Germinal center (tissue), 1 donor: ENCODE data around the gene OR4C45.
"Not testable (repeated sequence)": the region's sequence is repeated elsewhere in the genome, so short reads cannot be mapped to it uniquely, and the experiment has no call there.

Source experiments
- DNase-seq: peaks from one replicate; pipeline ENCODE4 v3.0.0; 2012; ENCODE audit warnings: mixed read lengths, low spot score

The OR4C45 gene

GRCh38 chr11:50032574-50032973 is at the start of gene OR4C45:
OR4C45 (plus strand) TSS chr11:50032874.
- DNase-seq, result no peak

GRCh38 chr11:49995565-49995964 is 37.1 kb upstream of the OR4C45 start:
- DNase-seq, result no peak

DNA sequence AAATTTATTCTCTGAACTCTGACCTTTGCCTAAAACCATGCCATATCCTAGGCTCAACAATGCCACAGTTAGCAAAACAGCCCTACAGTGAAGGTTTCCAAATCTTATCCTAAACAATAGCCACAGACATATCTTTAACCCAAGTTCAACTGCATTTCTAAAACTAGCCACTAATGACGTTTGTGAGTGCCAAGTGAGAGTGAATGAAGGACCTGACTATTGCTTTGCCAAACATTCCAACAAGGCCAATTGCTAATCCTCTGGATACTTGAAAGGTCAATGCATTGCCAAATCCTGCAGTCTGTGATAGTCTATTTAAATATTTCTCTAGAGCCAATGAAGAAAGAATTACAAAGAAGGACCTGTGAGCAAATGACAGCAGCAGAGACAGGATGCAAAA is 2.5 kb upstream of the OR4C45 start:
- no peak for DNase-seq

GRCh38 chr11:50036239-50036638 is 3.6 kb downstream of the OR4C45 start:
- DNase-seq, result not testable (repeated sequence)

DNA sequence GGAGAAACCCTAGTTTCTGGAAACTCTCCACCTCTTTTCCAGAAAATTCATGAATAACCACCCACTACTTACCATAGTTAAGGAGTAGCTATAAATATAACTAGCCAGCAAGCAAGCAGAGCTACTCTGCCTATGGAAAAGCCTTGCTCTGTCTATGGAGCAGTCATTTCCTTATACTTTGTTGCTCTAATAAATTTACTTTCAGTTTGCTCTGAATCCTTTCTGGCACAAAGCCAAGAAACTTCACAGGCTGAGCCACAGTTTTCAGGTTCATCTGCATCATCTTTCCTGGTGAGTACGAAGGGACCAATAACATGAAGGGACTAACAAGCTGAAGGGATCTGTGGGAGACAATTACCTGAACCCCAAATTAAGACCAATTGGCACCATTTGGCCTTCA is 4.6 kb downstream of the OR4C45 start:
- DNase-seq, result no peak

GRCh38 chr11:50044647-50045046 is 12.0 kb downstream of the OR4C45 start:
- no peak for DNase-seq

DNA sequence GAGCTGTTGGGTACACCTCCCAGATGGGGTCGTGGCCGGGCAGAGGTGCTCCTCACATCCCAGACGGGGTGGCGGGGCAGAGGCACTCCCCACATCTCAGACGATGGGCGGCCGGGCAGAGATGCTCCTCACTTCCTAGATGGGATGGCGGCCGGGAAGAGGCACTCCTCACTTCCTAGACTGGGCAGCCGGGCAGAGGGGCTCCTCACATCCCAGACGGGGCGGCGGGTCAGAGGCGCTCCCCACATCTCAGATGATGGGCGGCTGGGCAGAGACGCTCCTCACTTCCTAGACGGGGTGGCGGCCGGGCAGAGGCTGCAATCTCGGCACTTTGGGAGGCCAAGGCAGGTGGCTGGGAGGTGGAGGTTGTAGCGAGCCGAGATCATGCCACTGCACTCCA is 30.4 kb downstream of the OR4C45 start:
- DNase-seq, result not testable (repeated sequence)

- DNase-seq, result no peak
Measured at GRCh38 chr11:50070389-50070788, 37.7 kb downstream of the OR4C45 start.

GRCh38 chr11:50071584-50072225 is 39.0 kb downstream of the OR4C45 start:
- no peak for DNase-seq

DNA sequence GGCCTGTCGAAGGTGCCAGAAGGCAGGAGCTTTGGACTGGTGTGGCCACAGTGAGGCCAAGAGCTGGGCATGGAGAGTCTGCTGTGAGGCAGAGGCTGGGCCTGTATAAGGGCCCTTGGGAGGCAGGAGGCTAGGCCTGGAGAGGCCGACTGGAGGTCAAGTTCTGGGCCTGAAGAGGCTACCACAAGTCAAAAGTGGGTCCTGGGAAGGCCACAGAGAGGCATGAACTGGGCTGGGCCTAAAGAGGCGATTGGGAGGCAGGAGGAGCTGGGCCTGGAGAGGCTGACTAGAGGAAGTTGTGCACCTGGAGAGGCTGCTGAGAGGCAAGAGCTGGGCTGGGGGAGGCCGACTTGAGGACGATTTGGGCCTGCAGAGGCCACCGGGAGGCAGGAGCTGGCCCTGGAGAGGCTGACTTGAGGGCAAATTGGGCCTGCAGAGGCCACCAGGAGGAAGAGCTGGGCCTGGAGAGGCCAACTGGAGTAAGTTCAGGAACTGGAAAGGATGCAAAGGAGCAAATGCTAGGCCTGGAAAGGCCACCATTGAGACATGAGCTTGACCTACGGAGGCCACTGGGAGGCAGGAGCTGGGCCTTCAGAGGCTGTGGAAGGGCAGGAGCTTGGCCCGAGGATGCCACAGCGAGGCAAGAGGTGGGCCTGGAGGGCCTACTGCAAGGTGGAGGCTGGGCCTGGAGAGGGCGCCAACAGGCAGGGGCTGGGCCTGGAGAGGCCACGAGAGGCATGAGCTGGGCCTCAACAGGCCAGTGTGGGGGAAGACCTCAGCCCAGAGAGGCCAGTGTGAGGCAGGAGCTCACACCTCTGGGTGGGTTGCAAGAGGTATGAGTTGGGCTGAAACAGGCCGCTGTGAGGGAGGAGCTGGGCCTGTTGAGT is 39.8 kb downstream of the OR4C45 start:
- no peak for DNase-seq

DNA sequence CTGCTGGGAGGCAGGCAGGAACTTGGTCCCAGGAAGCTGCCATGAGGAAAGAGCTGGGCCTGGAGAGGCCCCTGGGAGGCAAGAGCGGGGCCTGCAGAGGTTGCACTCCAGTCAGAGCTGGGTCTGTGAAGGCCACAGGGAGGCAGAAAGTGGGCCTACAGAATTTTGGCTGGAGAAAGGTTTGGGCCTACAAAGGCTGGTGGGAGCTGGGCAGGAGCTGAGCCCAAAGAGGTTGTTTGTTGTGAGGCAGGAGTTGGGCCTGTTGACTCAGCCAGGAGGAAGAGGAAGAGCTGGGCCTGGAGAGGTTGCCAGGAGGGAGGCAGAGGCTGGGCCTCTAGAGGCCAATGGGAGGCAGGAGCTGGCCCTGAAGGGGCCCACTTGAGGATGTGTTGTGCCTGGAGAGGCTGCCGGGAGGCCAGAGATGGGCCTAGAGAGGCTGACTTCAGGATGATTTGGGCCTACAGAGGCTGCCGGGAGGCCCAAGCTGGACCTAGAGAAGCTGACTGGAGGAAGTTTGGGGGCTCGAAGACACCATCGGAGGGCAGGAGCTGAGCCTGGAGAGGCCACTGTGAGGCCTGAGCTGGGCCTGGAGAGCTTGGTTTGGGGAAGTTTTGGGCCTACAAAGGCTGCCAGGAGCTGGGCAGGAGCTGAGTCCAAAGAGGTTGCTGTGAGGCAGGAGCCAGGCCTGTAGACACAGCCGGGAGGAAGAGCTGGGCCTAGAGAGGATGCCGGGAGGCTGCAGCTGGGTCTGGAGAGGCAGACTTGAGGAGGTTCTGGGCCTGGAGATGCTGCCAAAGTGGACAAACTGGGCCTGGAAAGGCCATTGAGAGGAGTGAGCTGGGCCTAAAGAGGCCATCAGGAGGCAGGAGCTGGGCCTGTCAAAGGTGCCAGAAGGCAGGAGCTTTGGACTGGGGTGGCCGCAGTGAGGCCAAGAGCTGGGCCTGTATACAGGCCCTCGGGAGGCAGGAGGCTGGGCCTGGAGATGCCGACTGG is 40.7 kb downstream of the OR4C45 start:
- DNase-seq, result no peak

GRCh38 chr11:50074161-50074560 is 41.5 kb downstream of the OR4C45 start:
- DNase-seq, result no peak

DNA sequence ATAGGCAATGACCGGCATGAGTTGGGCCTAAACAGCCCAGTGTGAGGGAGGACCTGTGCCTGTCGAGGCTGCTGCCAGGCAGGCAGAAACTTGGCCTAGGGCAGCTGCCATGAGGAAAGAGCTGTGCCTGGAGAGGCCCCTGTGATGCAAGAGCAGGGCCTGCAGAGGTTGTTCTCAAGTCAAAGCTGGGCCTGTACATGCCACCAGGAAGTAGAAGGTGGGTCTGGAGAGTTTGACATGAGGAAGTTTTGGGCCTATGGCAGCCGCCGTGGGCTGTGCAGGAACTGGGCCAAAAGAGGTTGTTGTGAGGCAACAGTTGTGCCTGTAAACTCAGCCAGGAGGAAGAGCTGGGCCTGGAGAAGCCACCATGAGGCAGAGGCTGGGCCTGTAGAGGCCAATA is 43.2 kb downstream of the OR4C45 start:
- DNase-seq, result no peak

DNA sequence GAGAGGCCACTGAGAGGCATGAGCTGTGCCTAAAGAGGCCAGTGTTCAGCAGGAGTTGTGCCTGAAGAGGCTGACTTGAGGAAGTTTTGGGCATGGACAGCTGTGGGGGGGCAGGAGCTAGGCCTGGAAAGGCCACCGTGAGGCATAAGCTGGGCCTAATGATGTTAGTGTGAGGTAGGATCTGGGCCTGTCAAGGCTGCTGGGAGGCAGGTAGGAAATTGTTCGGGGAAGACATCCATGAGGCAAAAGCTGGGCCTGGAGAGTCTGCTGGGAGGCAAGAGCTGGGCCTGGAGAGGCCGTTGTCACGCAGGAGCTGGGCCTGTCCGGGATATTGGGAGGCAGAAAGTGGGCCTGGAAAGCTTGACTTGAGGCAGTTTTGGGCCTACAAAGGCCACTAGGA is 44.9 kb downstream of the OR4C45 start:
- no peak for DNase-seq

- no peak for DNase-seq
Measured at GRCh38 chr11:50078001-50078400, 45.3 kb downstream of the OR4C45 start.

- not testable (repeated sequence) for DNase-seq
Measured at GRCh38 chr11:50078946-50079345, 46.3 kb downstream of the OR4C45 start.

DNA sequence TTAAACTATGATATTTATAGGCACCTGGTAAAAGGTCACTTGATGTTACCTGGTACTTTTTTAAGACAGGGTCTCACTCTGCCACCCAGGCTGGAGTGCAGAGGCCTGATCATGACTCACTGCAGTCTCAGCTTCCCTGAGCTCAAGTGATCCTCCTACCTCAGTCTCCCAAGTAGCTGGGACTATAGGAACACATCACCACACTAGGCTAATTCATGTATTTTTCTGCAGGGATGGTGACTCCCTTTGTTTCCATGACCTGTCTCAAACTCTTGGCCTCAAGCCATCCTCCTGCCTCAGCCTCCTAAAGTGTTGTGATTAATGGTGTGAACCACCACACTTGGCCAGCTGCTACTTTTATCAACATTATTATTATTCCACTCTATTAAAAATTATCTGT is 47.6 kb downstream of the OR4C45 start:
- DNase-seq, result no peak
